HG02981 (cell line): ENCODE results near the gene EXOC4.

Experiments
- ATAC-seq: cut with Tn5 transposase; IDR thresholded peaks from one replicate; pipeline ENCODE4 v1.9.1; 2021; ENCODE audit warnings: mild to moderate bottlenecking, moderate library complexity; ENCODE audit not compliant: unreplicated experiment

Gene EXOC4

DNA sequence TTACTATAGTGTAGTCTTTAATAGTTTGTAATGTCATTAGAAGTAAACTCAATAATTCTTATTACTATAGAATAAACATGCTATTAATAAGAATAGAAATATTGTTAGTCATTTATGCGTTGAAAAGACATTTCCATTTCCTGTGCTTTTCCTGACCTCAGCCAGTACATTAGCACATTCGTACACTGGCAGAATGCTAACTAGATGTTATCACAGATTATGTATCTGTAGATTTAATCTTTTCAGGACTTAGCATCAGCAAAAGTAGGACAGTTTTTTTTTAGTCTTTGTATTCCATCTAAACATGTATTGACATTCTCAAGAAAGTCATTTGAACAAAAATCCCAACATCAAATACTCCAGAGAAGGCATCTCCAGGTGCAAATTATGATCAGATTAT lies 158.5 kb downstream of the EXOC4 start:
- ATAC-seq: no peak

DNA sequence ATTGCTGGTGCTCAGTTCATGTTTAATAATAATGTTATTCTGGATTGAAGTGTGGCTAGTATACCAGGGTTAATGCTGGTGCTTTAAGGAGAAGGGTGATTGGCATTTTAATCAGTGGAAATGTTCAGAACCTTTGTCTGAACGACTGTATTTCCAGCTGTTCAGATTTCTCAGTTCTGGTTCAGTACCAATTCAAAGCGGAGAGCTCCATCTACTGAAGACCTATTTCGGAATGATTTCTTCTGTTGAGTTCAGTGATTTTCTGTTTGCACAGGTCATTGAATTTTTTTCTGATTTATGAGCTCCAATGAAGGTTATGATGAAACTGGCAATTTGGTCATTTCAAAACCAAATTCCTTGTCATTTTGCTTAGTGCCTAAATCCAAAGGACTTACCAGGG lies 160.1 kb downstream of the EXOC4 start:
- no peak for ATAC-seq

DNA sequence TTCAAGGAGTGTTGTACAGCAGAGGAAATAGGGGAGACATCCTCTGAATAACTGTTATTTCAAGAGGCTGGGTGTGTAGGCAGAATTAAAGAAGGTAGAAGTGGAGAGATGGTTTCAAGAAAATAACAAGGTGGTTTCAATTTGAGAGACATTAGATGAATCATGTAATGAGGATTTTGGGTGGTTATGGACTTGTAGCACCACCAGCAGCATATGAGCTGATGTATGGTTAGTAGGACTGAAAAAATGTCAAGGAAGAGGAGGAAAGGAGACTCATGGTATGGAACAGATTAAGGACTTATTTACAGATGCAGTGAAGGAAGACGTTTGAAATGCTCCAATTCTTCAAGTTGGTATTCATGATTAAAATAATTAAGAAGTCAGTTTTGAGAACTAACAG lies 166.2 kb downstream of the EXOC4 start:
- no peak for ATAC-seq

DNA sequence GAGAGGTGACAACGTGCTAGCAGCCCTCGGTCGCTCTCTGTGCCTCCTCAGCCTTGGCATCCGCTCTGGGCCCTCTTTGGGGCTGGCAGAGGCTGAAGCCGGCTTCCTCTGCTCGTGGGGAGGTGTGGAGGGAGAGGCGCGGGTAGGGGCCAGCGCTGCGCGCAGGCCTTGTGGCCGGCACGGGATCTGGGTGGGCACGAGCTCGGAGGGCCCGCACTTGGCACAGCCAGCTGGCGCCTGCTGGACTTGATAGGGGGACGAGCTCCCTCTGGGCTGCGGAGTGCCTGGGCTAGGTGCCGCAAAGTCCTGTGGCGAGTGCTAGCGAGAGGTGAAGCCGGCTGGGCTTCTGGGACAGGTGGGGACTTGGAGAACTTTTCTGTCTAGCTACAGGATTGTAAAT lies 170.7 kb downstream of the EXOC4 start:
- no peak for ATAC-seq

DNA sequence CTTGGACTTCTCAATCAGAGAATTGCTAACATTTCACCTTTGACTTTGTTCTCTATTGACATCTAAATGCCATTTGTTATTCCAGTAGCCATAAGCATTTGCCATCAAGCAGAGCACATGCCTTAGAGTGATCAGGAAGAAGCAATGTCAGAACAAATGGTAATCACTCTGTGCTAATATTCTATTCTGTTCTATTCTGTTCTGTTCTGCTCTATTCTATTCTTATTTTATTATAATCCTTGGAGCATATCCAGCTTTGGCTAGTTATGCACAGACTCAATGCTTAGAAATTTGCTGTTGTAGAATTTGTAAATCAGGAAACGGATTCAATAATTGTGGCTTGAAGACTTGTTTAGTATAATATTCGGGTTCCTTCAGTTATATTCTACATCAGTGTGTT lies 175.4 kb downstream of the EXOC4 start:
- no peak for ATAC-seq

DNA sequence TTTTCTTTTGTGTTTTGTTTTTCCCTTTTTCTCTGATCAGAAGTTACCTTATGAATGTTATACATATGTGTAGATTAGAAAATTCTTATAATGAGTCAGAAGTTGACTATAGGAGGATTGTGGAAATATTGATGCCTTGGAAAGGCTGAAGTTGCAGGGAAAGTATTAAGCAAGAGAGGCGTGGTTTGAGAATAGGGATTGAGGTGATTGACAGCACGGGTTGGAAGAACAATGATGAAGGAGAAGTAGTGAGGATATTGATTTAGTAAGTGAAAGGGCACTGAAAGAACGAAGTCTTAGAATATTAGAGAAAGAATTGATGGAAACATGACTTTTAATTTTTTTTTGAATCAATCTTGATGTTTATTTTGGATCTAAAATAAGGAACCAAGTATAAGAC lies 176.0 kb downstream of the EXOC4 start:
- ATAC-seq: no peak

DNA sequence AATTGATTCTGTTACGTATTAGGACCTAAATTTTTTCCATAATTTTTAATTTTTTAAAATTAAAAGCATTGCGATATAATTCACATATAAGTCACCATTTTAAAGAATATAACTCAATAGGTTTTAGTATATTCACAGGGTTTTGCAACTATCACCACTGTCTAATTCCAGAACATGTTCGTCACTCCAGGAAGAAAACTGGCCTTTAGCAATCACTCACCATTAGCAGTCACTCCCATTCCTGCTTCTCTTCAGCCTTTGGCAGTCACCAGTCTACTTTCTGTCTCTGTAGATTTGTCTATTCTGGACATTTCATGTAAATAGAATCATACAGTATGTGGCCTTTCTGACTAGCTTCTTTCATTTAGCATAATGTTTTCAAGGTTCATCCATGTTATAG lies 176.5 kb downstream of the EXOC4 start:
- ATAC-seq: no peak

DNA sequence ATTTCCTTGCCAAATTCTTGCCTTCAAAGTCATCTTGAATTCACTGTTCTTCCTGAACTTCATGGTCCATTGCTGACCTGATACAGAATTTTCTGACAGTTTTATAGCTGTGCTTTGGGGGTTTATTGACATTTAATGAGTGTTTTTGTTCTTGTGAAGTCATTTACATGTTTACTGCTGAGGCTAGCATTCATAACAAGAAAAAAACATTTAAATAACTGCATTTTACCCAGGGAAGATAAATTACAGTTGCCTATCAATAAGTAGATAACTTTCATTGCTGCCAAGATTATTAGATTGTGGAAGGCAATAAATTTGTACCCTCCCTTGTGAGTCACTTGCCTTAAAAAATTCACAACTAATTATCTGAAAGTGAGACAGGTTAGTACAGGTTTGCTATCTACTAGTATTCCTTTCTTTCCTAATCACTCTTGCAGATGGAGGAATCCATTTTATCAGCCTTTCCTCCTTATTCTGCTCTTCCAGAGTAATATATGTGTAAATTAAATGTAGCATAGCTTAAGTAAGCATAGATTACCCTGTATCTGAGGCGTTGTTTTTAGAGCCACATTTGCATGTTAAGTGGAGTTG lies 178.4 kb downstream of the EXOC4 start:
- no peak for ATAC-seq

DNA sequence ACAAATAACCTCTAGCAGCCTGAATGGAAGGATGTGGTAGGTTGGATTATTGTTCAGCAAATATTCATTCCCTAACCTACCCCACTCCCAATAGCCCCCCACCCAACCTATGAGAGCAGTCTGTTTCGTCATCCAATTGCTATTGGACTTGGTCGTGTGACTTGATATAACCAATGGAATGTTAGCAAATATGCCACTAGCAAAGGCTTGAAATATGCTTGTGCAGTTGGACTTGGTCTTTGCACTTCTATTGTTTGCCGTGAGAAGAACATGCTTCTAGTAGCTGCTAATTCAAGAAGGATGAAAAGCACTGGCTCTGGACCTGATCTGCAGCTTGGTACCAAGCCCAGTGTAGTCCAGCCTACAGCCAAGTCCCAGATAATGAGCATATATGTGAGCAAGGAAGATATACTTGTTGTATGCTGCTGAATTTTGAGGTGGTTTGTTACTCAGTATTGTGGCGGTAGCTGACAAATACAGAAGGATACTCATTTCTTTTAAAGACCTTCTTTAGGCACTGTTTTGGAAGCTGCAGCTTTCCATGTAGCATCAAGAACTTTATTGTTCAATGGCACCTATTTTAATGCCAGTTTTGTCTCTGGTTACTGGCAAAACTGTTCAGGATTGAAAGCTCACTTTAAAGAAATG lies 180.4 kb downstream of the EXOC4 start:
- ATAC-seq: no peak

DNA sequence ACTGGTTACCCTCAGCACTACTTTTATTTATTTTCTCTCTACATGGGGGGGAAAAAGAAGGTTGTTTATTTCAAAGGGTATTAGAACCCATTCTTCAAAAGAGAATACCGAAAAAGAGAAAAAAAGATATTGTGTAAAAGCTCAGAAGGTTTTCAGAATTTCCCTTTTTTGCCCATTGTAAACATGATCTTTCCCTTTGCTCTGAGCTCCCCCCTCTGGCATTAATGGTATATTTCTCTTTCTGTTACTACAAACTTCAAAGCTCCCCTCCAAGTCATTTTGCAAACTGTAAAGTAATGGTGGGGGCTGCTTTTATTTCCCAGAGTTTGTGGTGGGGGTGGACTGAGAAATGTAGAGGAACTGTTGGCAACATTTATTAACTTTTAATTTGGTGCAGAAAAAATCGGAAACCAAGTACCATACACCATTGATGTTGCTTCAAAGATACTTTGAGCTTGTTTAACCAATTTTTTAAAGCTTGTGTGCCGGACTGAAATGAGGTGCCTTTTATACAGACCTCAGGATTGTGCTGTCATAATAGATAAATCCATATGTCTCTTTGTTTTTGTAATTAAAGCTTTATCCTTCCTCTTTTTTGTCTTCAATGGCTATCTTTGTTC lies 181.5 kb downstream of the EXOC4 start:
- no peak for ATAC-seq

DNA sequence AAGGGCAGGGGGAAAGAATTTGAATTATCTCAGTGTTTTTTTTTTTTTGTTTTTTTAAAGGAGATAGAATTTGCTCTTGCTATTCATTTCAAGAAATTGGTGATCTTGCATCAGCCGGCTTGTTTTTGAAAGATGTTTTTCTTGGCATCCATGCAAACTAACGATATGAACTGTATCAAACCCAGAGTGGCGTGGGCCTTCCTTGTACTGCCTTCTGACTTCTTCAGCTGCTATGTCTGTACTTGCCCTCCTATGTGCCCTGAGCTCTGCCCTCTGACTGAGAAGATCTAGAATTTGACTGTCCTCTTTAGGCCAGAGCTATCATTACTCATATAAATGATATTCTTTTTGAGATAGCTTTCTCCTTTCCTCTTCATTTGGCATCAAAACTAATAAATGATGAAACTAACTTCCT lies 183.1 kb downstream of the EXOC4 start:
- ATAC-seq: no peak

DNA sequence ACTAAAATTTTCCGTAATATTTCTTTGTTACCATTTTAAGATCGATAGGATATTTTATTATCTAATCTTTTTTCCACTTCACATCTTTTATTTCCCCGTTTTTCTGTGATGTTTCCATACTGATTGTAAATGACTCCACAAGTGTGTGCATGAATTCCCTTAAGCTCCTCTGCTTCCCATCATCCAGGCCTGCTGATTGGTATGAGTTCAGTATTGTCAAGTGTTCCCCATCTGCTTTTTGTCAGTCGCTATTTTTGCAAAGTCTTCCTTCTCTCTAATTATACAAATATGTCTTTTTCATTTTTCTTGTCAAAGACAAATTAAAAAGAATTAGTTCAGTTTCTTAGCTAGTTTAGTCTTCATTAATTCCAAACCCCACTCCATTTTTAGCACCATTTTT lies 184.7 kb downstream of the EXOC4 start:
- no peak for ATAC-seq

DNA sequence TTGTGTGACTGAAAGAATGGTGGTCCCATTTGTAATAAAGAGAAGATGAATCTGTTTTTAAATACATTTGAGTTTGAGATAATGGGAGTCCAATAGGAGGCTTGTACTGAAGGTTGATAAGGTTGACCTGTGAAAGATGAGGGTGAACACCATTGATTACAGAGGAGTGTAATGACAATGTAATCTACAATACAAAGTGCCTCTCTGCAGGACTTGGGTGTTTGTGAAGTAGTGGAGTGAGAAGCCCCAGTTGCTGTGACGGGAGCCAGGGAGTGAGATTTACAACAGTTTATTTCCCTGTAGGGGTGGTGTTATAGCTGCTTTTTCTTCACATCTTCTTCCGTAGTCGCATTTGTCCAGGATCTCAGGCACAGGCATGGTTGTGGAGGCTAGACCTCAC lies 189.9 kb downstream of the EXOC4 start:
- ATAC-seq: no peak

DNA sequence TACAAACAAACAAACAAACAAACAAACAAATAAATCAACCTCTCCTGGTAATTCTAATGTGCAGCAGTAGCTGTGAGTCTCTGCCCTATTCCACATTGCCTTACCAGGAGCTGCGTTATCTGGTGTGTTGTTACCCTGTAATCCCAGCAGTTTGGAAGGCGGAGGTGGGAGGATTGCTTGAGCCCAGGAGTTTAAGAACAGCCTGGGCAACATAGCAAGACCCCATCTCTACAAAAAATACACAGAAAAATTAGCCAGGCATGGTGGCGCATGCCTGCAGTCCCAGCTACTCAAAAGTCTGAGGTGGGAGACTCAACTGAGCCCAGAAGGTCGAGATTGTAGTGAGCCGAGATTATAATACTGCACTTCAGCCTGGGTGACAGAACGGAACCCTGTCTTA lies 192.7 kb downstream of the EXOC4 start:
- no peak for ATAC-seq

DNA sequence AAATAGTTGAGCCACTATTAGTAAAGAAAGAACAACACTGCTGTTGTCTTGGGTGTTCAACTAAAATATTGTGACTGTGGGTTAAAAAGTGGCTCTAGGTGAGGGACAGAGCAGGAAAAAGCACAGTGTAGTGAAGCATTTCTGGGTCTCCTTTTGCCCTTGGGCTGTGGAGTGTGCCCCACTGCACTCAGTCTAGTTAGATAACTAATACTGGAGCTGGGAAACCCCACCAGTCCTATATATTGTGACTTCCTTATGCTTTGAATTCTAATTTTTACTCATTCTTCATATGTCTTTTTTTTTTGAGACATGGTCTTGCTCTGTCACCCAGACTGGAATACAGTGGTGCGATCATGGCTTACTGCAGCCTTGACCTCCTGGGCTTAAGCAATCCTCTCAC lies 195.1 kb downstream of the EXOC4 start:
- no peak for ATAC-seq

DNA sequence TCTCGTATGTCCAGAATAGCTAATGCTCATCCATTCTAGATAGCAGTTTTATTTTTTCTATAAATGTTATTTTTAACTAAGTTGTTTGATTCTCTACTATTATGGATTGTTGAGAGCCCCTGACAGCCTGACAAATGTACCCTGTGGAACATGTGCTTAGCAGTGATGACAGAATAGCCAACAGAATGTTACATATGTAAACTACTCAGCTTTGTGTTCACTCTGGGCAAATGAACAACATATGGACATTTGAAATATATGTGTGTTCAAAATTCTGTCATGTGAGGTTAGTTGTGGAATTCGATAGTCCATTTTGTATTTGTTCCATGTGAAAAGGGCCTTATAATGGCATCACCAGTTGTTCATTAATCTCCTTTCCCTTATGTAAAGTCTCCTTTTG lies 199.7 kb downstream of the EXOC4 start:
- ATAC-seq: no peak

DNA sequence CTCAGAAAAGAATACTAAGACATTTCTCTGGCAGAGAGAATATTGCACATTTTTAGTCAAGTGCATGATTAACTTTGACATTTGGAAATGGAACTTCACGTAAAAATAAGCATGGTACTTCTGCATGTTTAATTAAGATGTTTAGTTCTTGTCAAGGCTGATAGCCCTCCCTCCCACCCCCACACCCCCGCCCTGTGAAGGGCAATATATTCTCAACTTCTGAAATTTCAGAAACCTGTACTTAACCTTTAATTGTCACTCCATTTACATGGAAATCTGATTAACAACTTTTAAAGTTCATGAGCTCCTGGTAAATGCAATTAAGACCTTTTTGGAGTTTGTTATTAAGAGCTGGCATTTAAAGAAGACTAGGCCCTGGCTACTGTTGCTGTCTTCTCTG lies 205.8 kb downstream of the EXOC4 start:
- ATAC-seq: no peak

DNA sequence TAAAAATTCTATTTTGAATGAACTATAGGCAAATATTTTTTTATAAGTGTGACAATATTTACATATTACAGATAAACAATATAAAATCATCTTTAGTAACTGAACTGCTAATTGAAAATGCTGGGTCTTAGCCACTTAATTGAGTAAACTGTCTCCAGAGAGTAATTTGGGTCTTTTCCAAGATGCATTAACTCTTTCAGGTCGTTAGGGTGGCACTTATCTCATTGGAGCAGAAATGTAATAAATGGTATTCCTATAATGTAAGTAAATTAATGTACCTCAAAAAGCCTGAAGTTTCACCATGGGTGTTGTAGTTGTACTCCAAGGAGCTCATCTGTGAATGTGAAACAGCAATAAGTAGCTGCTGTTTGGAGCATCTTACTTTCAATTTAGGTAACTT lies 208.5 kb downstream of the EXOC4 start:
- ATAC-seq: no peak

DNA sequence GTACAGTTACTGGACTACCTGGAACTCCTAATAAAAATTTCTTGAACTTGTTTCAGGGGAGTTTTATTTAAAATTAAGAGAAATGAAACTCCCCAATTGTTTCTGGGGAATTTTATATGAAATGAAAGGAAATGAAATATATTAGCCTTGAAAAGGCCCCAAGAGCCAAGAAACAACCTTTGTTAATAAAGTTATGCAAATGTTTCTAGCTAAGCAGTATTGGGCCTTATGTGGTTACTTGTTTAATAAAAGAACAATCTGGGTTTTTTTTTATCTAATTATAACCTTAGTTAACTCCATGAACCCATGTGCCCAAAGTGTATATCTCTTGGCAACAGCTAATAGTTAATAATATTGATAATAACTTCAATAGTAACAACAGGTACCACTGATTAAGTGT lies 222.8 kb downstream of the EXOC4 start:
- ATAC-seq: no peak

DNA sequence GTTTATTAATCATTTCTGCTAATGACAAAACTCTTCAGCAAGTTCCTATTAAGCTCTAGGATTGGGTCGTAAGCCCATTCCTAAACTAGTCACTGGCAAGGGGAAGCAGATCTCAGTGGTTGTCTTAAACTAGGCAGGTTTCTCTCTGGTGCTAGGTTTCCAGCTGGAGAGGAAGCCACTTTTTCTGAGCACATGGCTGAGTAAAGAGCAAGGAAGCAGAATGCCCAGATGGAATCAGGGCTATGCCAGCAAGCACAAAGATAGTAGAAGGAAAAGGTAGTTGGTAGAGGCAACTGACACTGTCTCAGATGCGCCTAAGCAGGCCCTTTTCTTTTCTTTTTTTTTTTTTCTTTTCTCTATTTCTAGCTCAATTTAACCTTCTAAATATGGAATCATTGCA lies 224.9 kb downstream of the EXOC4 start:
- no peak for ATAC-seq

DNA sequence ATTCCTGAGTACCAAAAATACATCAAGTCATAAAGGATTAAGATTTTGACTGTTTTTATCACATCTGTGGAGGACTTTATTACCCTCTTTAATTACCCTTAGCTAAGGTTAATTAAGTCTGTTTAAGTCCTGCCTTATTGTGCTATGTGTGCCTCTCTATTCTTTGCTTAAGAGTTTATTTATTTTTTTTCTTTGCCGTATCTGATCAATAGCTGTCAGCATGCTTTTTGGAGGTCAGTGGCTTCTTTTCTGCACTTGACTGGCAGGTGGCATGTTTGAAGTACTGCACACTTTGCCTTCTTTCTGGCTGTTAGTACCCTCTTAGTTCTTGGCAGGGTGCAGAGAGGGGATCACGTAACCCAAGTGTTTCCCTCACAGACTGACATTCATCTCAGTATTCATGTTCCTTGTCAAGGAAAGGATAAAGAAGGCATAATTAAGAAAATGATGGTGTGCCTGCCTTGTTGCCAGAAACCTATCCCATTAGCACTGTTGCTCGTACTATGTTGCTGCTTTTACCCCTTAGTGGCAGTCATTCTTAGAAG lies 225.8 kb downstream of the EXOC4 start:
- ATAC-seq: no peak

DNA sequence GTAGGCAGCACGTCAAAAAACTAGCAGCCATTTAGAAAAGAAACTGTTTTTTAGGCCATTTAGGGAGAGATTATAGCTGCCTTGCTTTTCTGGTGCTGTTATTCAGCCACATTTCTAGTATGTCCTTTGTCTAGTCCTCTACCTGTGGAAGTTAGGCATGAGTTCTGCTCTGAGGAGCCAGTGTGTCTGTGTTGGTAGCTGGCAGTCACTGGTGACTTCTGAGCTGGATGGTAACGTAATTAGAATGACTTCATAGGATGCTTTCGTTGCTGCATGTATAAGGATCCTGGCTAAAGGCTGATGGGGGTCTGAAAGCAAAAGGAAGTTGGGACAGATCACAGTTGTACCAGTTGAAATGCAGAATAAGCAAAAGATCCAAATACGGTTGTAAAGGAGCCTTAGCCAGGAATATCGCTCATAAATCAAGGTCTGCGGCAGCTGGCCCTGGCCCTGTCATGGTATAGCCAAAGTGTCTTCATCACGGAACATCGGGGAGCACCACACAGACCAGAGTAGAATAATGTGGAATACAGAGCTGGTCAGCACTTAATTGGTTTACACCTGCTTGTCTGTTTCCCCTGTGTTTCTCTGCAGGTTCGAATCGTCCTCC lies 226.7 kb downstream of the EXOC4 start:
- ATAC-seq: no peak
